HEK293 (cell line): Measurements from ENCODE around the gene ITGA5.

Experiments used
- ELK4 ChIP-seq: IDR thresholded peaks from 2 replicates; pipeline ENCODE4 v1.6.1; 2011; ENCODE audit warnings: mild to moderate bottlenecking, low read depth, low read length, borderline replicate concordance
- FEZF1 ChIP-seq: fragments of 450-650 bp; formaldehyde crosslinking; IDR thresholded peaks from 2 replicates; pipeline ENCODE4 v1.5.1; 2016; ENCODE audit warnings: missing biosample characterization, missing genetic modification characterization
- GFI1B ChIP-seq: fragments of 450-650 bp; formaldehyde crosslinking; IDR thresholded peaks from 2 replicates; pipeline ENCODE4 v1.5.1; 2016; ENCODE audit warnings: missing biosample characterization, missing genetic modification characterization
- GLI4 ChIP-seq: fragments of 450-650 bp; formaldehyde crosslinking; IDR thresholded peaks from 2 replicates; pipeline ENCODE4 v1.5.1; 2016; ENCODE audit warnings: missing biosample characterization, missing genetic modification characterization
- GLIS1 ChIP-seq: fragments of 450-650 bp; formaldehyde crosslinking; IDR thresholded peaks from 2 replicates; pipeline ENCODE4 v1.5.1; 2016; ENCODE audit warnings: missing biosample characterization, missing genetic modification characterization
- HOXD13 ChIP-seq: sonication (generic); formaldehyde crosslinking; IDR thresholded peaks from 2 replicates; pipeline ENCODE4 v1.8.0; 2022; ENCODE audit warnings: missing genetic modification reagents, borderline replicate concordance
- KLF16 ChIP-seq: fragments of 450-650 bp; formaldehyde crosslinking; IDR thresholded peaks from 2 replicates; pipeline ENCODE4 v1.5.1; 2017; ENCODE audit warnings: missing biosample characterization, missing genetic modification characterization
- MZF1 ChIP-seq: fragments of 450-650 bp; formaldehyde crosslinking; IDR thresholded peaks from 2 replicates; pipeline ENCODE4 v1.5.1; 2017; ENCODE audit warnings: missing biosample characterization, missing genetic modification characterization, borderline replicate concordance
- PATZ1 ChIP-seq: fragments of 450-650 bp; formaldehyde crosslinking; IDR thresholded peaks from 2 replicates; pipeline ENCODE4 v1.5.1; 2016; ENCODE audit warnings: missing biosample characterization, missing genetic modification characterization
- PRDM6 ChIP-seq: fragments of 450-650 bp; formaldehyde crosslinking; IDR thresholded peaks from 2 replicates; pipeline ENCODE4 v1.5.1; 2017; ENCODE audit warnings: missing biosample characterization, missing genetic modification characterization
- RBAK ChIP-seq: fragments of 450-650 bp; formaldehyde crosslinking; IDR thresholded peaks from 2 replicates; pipeline ENCODE4 v1.5.1; 2016; ENCODE audit warnings: missing biosample characterization, missing genetic modification characterization
- ZBTB20 ChIP-seq: fragments of 450-650 bp; formaldehyde crosslinking; IDR thresholded peaks from 2 replicates; pipeline ENCODE4 v1.5.1; 2016; ENCODE audit warnings: missing biosample characterization, missing genetic modification characterization
- ZFP3 ChIP-seq: fragments of 450-650 bp; formaldehyde crosslinking; IDR thresholded peaks from 2 replicates; pipeline ENCODE4 v1.5.1; 2016; ENCODE audit warnings: low read depth, missing biosample characterization, missing genetic modification characterization
- ZNF112 ChIP-seq: fragments of 450-650 bp; formaldehyde crosslinking; IDR thresholded peaks from 2 replicates; pipeline ENCODE4 v1.5.0; 2017; ENCODE audit warnings: missing biosample characterization, missing genetic modification characterization
- ZNF146 ChIP-seq: fragments of 450-650 bp; formaldehyde crosslinking; IDR thresholded peaks from 2 replicates; pipeline ENCODE4 v1.5.1; 2016; ENCODE audit warnings: missing biosample characterization, missing genetic modification characterization
- ZNF16 ChIP-seq: fragments of 450-650 bp; formaldehyde crosslinking; IDR thresholded peaks from 2 replicates; pipeline ENCODE4 v1.5.1; 2016; ENCODE audit warnings: low read depth, missing biosample characterization, missing genetic modification characterization
- ZNF221 ChIP-seq: fragments of 450-650 bp; formaldehyde crosslinking; IDR thresholded peaks from 2 replicates; pipeline ENCODE4 v1.5.1; 2017; ENCODE audit warnings: missing biosample characterization, missing genetic modification characterization, borderline replicate concordance
- ZNF24 ChIP-seq: fragments of 450-650 bp; formaldehyde crosslinking; IDR thresholded peaks from 2 replicates; pipeline ENCODE4 v1.5.1; 2016; ENCODE audit warnings: missing biosample characterization, missing genetic modification characterization
- ZNF302 ChIP-seq: fragments of 450-650 bp; formaldehyde crosslinking; IDR thresholded peaks from 2 replicates; pipeline ENCODE4 v1.5.1; 2016; ENCODE audit warnings: missing biosample characterization, missing genetic modification characterization, low read depth
- ZNF311 ChIP-seq: fragments of 450-650 bp; formaldehyde crosslinking; IDR thresholded peaks from 2 replicates; pipeline ENCODE4 v1.5.1; 2017; ENCODE audit warnings: missing biosample characterization, missing genetic modification characterization, borderline replicate concordance
- ZNF335 ChIP-seq: fragments of 450-650 bp; formaldehyde crosslinking; conservative IDR thresholded peaks from 2 replicates; pipeline ENCODE4 v1.5.1; 2016; ENCODE audit warnings: missing biosample characterization, missing genetic modification characterization
- ZNF366 ChIP-seq: fragments of 450-650 bp; formaldehyde crosslinking; conservative IDR thresholded peaks from 2 replicates; pipeline ENCODE4 v1.5.1; 2016; ENCODE audit warnings: missing biosample characterization, missing genetic modification characterization
- ZNF416 ChIP-seq: fragments of 450-650 bp; formaldehyde crosslinking; IDR thresholded peaks from 2 replicates; pipeline ENCODE4 v1.5.1; 2016; ENCODE audit warnings: missing biosample characterization, missing genetic modification characterization
- ZNF501 ChIP-seq: fragments of 450-650 bp; formaldehyde crosslinking; IDR thresholded peaks from 2 replicates; pipeline ENCODE4 v1.5.1; 2016; ENCODE audit warnings: missing biosample characterization, missing genetic modification characterization
- ZNF521 ChIP-seq: fragments of 450-650 bp; formaldehyde crosslinking; IDR thresholded peaks from 2 replicates; pipeline ENCODE4 v1.5.1; 2017; ENCODE audit warnings: missing biosample characterization, mild to moderate bottlenecking, missing genetic modification characterization
- ZNF555 ChIP-seq: fragments of 450-650 bp; formaldehyde crosslinking; conservative IDR thresholded peaks from 2 replicates; pipeline ENCODE4 v1.5.1; 2017; ENCODE audit warnings: missing biosample characterization, mild to moderate bottlenecking, missing genetic modification characterization, inconsistent platforms
- ZNF600 ChIP-seq: fragments of 450-650 bp; formaldehyde crosslinking; IDR thresholded peaks from 2 replicates; pipeline ENCODE4 v1.5.1; 2016; ENCODE audit warnings: missing biosample characterization, missing genetic modification characterization
- ZNF621 ChIP-seq: fragments of 450-650 bp; formaldehyde crosslinking; IDR thresholded peaks from 2 replicates; pipeline ENCODE4 v1.5.1; 2017; ENCODE audit warnings: missing biosample characterization, missing genetic modification characterization
- ZNF677 ChIP-seq: fragments of 450-650 bp; IDR thresholded peaks from 2 replicates; pipeline ENCODE4 v1.5.0; 2018; ENCODE audit warnings: missing biosample characterization, mild to moderate bottlenecking, missing genetic modification characterization, moderate library complexity
- ZNF692 ChIP-seq: fragments of 450-650 bp; formaldehyde crosslinking; IDR thresholded peaks from 2 replicates; pipeline ENCODE4 v1.5.1; 2016; ENCODE audit warnings: missing biosample characterization, missing genetic modification characterization
- ZNF791 ChIP-seq: fragments of 450-650 bp; formaldehyde crosslinking; IDR thresholded peaks from 2 replicates; pipeline ENCODE4 v1.5.1; 2016; ENCODE audit warnings: missing biosample characterization, missing genetic modification characterization
- ZSCAN16 ChIP-seq: fragments of 450-650 bp; formaldehyde crosslinking; IDR thresholded peaks from 2 replicates; pipeline ENCODE4 v1.5.1; 2016; ENCODE audit warnings: missing biosample characterization, missing genetic modification characterization
- ZSCAN4 ChIP-seq: fragments of 450-650 bp; formaldehyde crosslinking; IDR thresholded peaks from 2 replicates; pipeline ENCODE4 v1.5.1; 2017; ENCODE audit warnings: missing biosample characterization, missing genetic modification characterization
- ZXDB ChIP-seq: fragments of 450-650 bp; formaldehyde crosslinking; IDR thresholded peaks from 2 replicates; pipeline ENCODE4 v1.5.1; 2016; ENCODE audit warnings: missing biosample characterization, missing genetic modification characterization

The ITGA5 gene

GRCh38 chr12:54358945-54359761 lies 59.9 kb downstream of the ITGA5 start (continued):
- no peak; the same call in 1 of the 2 replicates for TF ChIP-seq PRDM6 (tag by site-specific recombination)
- TF ChIP-seq MZF1 (tag by site-specific recombination): peak; percentile 41
- TF ChIP-seq ZNF24 (tag by site-specific recombination): peak; percentile 98
- TF ChIP-seq ZFP3 (tag by site-specific recombination): no peak; the same call in 1 of the 2 replicates
- peak; percentile 92 for TF ChIP-seq GLI4 (tag by site-specific recombination)
- peak; percentile 99 for TF ChIP-seq KLF16
- TF ChIP-seq ELK4: no peak
- 0 out of 2 replicates have a peak, but pooled peaks have one; percentile 18 for TF ChIP-seq ZSCAN16
- peak; percentile 100 for TF ChIP-seq GFI1B (tag by site-specific recombination)
- TF ChIP-seq ZNF555 (tag by site-specific recombination): no peak
- no peak for TF ChIP-seq ZNF677
- 0 out of 2 replicates have a peak, but pooled peaks have one; percentile 8 for TF ChIP-seq ZNF221
- TF ChIP-seq ZNF112 (tag by site-specific recombination): no peak
- peak; percentile 93 for TF ChIP-seq ZNF692 (tag by site-specific recombination)
- TF ChIP-seq ZNF416: no peak
- peak; percentile 11; the same call in 1 of the 2 replicates for TF ChIP-seq RBAK
- TF ChIP-seq FEZF1: peak; percentile 100
- TF ChIP-seq ZNF146 (tag by site-specific recombination): peak; percentile 91
- TF ChIP-seq ZNF302 (tag by site-specific recombination): no peak
- TF ChIP-seq ZNF521 (tag by site-specific recombination): no peak
- TF ChIP-seq GLIS1: peak; percentile 93
- no peak for TF ChIP-seq ZNF791 (tag by site-specific recombination)
- peak; percentile 47; the same call in 1 of the 2 replicates for TF ChIP-seq ZSCAN4 (tag by site-specific recombination)
- peak; percentile 100 for TF ChIP-seq PATZ1 (tag by site-specific recombination)
- no peak for TF ChIP-seq ZNF16 (tag by site-specific recombination)
- peak; percentile 100 for TF ChIP-seq ZNF621 (tag by site-specific recombination)
- TF ChIP-seq ZBTB20 (tag by site-specific recombination): peak; percentile 5; the same call in 1 of the 2 replicates
- peak; percentile 97 for TF ChIP-seq ZNF366 (tag by site-specific recombination)
- TF ChIP-seq ZXDB (tag by site-specific recombination): peak; percentile 98
- peak; percentile 70 for TF ChIP-seq ZNF600 (tag by site-specific recombination)
- TF ChIP-seq ZNF311 (tag by site-specific recombination): no peak
- TF ChIP-seq HOXD13 (CRISPR knock-in tag): peak; percentile 100
- TF ChIP-seq ZNF335 (tag by site-specific recombination): peak; percentile 99
- peak; percentile 68; the same call in 1 of the 2 replicates for TF ChIP-seq ZNF501 (tag by site-specific recombination)
